OCI-LY7 (cell line): Measurements from ENCODE around the gene SPAG4.

Experiments used
- EZH2phosphoT487 ChIP-seq: fragments of 200-600 bp; sonication (generic); IDR thresholded peaks from 2 replicates; pipeline ENCODE4 v1.6.1; 2018; ENCODE audit warnings: low read depth, borderline replicate concordance, mild to moderate bottlenecking, mixed run types, antibody characterized with exemption, low read length, moderate library complexity, mixed read lengths
- TF ChIP-seq, protein P1 (sequence below): fragments of 200-600 bp; sonication (generic); conservative IDR thresholded peaks from 2 replicates; pipeline ENCODE4 v1.5.1; 2014; ENCODE audit warnings: mild to moderate bottlenecking, antibody characterized with exemption, low read length, moderate library complexity, mixed read lengths

DNA sequence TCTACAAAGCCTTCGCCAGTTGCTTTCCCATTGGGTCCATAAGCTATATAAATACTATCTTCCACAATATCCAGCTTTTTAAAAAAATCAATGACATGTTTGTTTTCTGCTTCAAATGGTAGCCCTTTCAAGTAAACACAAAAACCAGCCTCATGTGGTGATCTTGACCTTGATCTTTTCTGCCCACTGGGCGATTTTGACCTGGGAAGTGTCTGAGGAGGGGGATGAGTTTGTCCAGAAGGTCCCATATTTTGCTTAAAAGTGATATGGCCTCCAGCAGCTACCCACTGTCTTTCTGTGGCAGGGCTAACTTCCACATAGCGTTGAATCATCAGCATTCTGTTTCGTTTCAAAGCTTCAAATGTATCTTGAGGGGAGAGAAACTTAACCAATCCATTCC lies 38.3 kb downstream of the SPAG4 start:
- TF ChIP-seq, protein P1, sequence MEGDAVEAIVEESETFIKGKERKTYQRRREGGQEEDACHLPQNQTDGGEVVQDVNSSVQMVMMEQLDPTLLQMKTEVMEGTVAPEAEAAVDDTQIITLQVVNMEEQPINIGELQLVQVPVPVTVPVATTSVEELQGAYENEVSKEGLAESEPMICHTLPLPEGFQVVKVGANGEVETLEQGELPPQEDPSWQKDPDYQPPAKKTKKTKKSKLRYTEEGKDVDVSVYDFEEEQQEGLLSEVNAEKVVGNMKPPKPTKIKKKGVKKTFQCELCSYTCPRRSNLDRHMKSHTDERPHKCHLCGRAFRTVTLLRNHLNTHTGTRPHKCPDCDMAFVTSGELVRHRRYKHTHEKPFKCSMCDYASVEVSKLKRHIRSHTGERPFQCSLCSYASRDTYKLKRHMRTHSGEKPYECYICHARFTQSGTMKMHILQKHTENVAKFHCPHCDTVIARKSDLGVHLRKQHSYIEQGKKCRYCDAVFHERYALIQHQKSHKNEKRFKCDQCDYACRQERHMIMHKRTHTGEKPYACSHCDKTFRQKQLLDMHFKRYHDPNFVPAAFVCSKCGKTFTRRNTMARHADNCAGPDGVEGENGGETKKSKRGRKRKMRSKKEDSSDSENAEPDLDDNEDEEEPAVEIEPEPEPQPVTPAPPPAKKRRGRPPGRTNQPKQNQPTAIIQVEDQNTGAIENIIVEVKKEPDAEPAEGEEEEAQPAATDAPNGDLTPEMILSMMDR, result no peak
- TF ChIP-seq EZH2phosphoT487, result no peak
